ENCODE results near the gene TLR4.

- TF ChIP-seq POLR2A (IDR thresholded peaks at IDR 0.05) (no peak), CTCF (IDR thresholded peaks at IDR 0.05) (no peak)
These were observed 48.2 kb upstream of the TLR4 start for GRCh38 chr9:117656002-117656401.
